22Rv1 (cell line): ENCODE results near the gene ABCA4.

ENCODE experiments used
- H3K27ac ChIP-seq: fragments of 450-650 bp; 2 replicates; pipeline ENCODE4 v1.5.1; 2017
- ZFX ChIP-seq: fragments of 450-650 bp; IDR thresholded peaks from 2 replicates; pipeline ENCODE4 v1.6.1; 2017; ENCODE audit warnings: antibody characterized with exemption, borderline replicate concordance
- TF ChIP-seq, protein P1 (sequence below): fragments of 450-650 bp; IDR thresholded peaks from 2 replicates; pipeline ENCODE4 v1.5.1; 2017; ENCODE audit warnings: mild to moderate bottlenecking

The ABCA4 gene

DNA sequence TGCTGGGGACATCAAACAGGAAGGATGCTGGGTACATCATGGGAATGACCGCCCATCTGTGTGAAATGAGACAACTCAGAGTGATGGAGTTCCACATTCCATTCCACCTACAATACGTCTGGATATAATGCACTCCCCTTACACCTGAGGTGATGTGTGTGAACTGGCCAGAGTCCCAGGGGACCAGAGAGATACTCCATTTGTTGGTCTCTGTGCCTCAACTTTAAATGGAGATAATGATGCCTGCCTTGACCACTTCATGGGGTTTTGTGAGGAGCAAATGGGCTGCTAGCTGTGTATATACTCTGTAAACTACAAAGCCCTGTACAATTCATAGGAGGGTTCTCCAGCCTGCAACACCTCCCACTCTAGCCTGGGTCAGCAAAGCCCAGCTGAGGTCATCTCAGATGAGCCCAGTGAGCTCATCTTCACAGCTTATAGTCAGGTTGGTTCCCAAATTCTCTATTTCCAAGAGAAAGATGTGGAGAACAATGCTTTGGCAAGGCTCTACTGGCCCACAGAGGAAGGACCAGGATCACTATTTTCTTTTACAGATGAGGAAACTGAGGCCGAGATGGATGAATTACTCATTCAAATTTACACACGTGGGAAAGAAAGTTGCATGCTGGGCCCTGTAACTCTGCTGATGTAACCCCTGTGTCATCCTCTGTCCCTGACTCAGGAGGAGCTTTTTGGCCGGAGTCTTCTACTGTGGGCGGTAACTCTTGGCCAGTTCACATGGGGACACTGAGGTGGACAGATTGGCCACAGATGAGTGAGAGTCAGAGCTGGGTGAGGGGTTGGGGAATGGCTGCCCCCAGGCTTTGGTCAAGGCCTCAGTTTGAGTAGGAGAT, 106.1 kb downstream of the ABCA4 start:
- H3K27ac ChIP-seq, result no peak overlapping the region
- TF ChIP-seq, protein P1, sequence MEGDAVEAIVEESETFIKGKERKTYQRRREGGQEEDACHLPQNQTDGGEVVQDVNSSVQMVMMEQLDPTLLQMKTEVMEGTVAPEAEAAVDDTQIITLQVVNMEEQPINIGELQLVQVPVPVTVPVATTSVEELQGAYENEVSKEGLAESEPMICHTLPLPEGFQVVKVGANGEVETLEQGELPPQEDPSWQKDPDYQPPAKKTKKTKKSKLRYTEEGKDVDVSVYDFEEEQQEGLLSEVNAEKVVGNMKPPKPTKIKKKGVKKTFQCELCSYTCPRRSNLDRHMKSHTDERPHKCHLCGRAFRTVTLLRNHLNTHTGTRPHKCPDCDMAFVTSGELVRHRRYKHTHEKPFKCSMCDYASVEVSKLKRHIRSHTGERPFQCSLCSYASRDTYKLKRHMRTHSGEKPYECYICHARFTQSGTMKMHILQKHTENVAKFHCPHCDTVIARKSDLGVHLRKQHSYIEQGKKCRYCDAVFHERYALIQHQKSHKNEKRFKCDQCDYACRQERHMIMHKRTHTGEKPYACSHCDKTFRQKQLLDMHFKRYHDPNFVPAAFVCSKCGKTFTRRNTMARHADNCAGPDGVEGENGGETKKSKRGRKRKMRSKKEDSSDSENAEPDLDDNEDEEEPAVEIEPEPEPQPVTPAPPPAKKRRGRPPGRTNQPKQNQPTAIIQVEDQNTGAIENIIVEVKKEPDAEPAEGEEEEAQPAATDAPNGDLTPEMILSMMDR, result no peak
- no peak for TF ChIP-seq ZFX

DNA sequence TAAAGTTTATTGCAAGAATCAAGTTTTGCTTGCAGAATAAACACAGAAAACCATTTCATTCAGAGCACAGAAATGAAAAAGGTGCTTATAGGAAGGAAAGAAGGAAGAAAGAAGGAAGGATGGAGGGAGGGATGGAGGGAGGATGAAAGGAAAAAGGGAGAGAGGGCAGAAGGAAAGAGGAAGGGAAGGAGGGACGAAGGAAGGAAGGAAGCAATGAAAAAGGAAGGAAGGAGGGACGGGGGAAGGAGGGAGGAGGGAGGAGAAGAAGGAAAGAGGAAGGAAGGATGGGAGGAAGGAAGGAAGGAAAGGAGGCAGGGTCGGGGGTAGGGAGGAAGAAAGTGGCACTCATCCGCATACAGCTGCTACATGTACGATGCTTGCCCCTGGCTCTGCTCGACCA, 106.9 kb downstream of the ABCA4 start:
- TF ChIP-seq, protein P1, result no peak
- TF ChIP-seq ZFX, result no peak
- no peak overlapping the region for H3K27ac ChIP-seq

GRCh38 chr1:94013367-94013878, 107.5 kb downstream of the ABCA4 start:
- no peak overlapping the region for H3K27ac ChIP-seq
- TF ChIP-seq, protein P1, result no peak
- TF ChIP-seq ZFX, result no peak

DNA sequence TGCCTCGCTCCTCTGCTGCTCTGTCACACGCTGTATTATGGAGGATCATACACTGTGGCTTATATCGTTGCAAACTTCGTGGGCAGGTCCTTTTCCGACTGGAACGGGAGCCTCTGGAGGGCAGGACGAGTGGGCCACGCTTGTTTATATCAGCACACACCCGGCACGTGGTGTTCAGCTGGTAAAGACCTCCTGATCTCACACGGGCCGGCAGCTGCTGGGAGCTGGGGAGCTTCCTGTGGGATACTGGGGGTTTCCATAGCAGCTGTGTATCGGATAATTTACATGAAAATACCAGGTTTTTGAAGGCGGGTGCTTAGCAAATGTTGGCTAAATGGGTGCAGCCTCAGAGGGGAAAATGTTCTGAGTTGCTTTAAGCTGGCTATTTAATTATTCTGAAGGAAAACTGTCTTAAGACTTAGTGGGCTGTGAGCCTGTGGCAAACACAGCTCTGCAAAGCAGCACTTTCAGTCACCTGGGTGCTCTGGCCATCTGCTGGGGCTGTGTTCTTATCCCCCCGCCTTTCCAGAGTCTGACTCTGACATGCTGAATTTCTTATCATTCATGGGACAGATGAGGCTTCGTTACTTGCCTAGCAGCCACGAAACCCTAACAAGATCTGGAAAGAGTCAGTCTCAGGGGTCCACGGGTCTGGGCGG, 108.1 kb downstream of the ABCA4 start:
- no peak overlapping the region for H3K27ac ChIP-seq
- no peak for TF ChIP-seq ZFX
- TF ChIP-seq, protein P1, result no peak

DNA sequence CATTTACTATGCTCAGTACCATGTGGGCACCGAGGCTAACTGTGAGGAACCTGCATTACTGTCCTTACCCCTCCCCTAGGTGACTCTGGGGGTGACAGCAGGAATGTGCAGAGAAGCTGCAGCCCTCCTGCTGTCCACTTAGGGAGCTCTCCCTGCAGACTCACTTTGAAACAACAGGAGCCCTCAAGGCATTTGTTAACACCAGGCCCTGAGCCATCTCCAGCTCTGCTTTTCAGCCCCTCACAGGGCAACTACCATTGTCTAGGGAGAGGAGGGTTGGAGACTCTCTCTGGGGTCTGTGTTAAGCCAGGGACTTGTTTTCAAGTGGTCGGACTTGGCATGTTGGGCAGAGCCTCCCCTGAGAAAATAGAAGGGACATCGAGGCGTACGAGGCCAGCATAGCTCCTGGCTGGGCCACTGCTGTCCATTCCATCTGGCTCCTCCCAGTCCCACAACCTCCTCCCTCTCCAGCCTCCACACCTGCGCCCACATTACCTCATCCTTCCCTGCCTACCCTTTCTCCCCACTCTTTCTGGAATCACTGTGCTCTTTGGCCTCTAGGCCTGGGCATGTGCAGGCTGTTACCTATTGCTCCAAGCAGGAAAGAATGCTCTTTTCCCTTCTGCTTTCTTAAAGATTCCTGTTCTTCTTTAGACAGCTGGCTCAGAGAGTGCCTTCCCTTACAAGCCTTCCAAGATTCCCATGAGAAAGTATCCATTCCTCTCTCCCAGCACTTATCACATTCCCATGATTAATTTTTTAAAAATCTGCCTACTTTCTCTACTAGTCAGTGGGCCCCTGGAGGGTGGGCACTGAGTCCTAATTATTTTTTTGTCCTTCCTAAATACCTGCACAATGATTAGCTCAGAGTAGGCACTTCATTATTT, 109.0 kb downstream of the ABCA4 start:
- H3K27ac ChIP-seq, result no peak overlapping the region
- TF ChIP-seq, protein P1, result no peak
- TF ChIP-seq ZFX, result no peak

DNA sequence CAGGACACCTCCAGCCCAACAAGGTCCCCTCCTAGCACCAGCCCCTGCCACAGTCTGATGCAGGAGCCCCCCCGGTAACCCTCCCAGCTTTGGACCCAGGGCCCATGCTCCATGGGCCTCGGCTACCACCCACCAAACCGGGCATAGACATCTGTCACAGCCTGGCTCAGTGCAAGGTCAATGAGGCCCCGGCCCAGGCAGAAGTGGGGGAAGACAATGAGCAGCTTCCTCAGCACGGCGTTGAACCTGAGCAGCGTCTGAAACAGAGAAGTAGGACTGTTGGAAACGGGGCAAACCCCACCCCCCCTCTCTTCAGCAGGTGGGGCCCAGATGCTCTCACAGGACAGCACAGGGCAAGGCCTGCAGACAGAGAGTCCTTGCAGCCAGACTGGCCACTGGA, 109.8 kb downstream of the ABCA4 start:
- TF ChIP-seq, protein P1, result no peak
- no peak for TF ChIP-seq ZFX
- no peak overlapping the region for H3K27ac ChIP-seq
